Panc1 (cell line): Measurements from ENCODE around the gene NFATC1. TPM values are rescaled to one million over a fixed set of nuclear protein-coding genes. Genes with fewer than 3 reads are reported as not detected.

Source experiments
- ATAC-seq: fragments of 200-7000 bp; cut with Tn5 transposase; 2 replicates; pipeline ENCODE4 v1.9.1; 2020; ENCODE audit warnings: mild to moderate bottlenecking, moderate library complexity
- BruUV-seq: library from RNA; stranded (reverse); fragments of 400-500 nt; replicated peaks from 2 replicates; lab custom pipeline; 2021; lab: Mats Ljungman, UMichigan
- CTCF ChIA-PET: fragments of 300-600 bp; sonication (Branson Sonifier 250); formaldehyde crosslinking; loops from one replicate; lab custom pipeline; 2022; ENCODE audit warnings: antibody characterized with exemption; lab: Charles Lee
- POLR2A ChIA-PET: fragments of 300-600 bp; sonication (Branson Sonifier 250); formaldehyde crosslinking; loops from one replicate; lab custom pipeline; 2022; ENCODE audit warnings: antibody characterized with exemption; lab: Charles Lee
- DNase-seq: peaks from one replicate; pipeline ENCODE4 v3.0.0-alpha.2; 2010; ENCODE audit warnings: low read depth, low spot score
- H3K27ac ChIP-seq: 2 replicates; pipeline ENCODE4 v1.5.1; 2011; ENCODE audit warnings: mild to moderate bottlenecking, low read length, inconsistent platforms
- H3K27me3 ChIP-seq: fragments of 200-500 bp; sonication (Bioruptor generic); 2 replicates; pipeline ENCODE4 v1.6.0; 2014; ENCODE audit warnings: low read length, inconsistent platforms; ENCODE audit not compliant: control insufficient read depth, insufficient read depth
- H3K36me3 ChIP-seq: fragments of 200-500 bp; sonication (Bioruptor generic); 2 replicates; pipeline ENCODE4 v1.5.1; 2014; ENCODE audit warnings: inconsistent platforms, mild to moderate bottlenecking, low read length, moderate library complexity; ENCODE audit not compliant: control insufficient read depth, insufficient read depth
- H3K4me1 ChIP-seq: 2 replicates; pipeline ENCODE4 v1.5.1; 2011; ENCODE audit warnings: inconsistent platforms, mild to moderate bottlenecking, low read length, moderate library complexity; ENCODE audit not compliant: control insufficient read depth, insufficient read depth
- H3K4me3 ChIP-seq, 2 experiments: 2 replicates each; pipeline ENCODE4 v1.5.1; 2011 to 2012; ENCODE audit warnings: low read depth in 2 of 2, low read length in 2 of 2, mild to moderate bottlenecking in 2 of 2, inconsistent platforms in 1 of 2, moderate library complexity in 1 of 2
- H3K9me3 ChIP-seq: fragments of 200-500 bp; sonication (Bioruptor generic); 2 replicates; pipeline ENCODE4 v1.5.1; 2014; ENCODE audit warnings: low read depth, mild to moderate bottlenecking, inconsistent platforms, low read length, moderate library complexity; ENCODE audit not compliant: control insufficient read depth, insufficient read depth
- CTCF ChIP-seq: fragments of 450-650 bp; IDR thresholded peaks from 2 replicates; pipeline ENCODE4 v1.5.1; 2017; ENCODE audit warnings: mild to moderate bottlenecking
- POLR2AphosphoS5 ChIP-seq: IDR thresholded peaks from 2 replicates; pipeline ENCODE4 v1.6.1; 2012; ENCODE audit warnings: mild to moderate bottlenecking, low read depth, low read length, moderate library complexity
- SIN3A ChIP-seq: IDR thresholded peaks from 2 replicates; pipeline ENCODE4 v1.6.1; 2012; ENCODE audit warnings: low read depth, mild to moderate bottlenecking, low read length, moderate library complexity, borderline replicate concordance; ENCODE audit not compliant: insufficient read depth
- TCF7L2 ChIP-seq: IDR thresholded peaks from 2 replicates; pipeline ENCODE4 v1.6.1; 2011; ENCODE audit warnings: mild to moderate bottlenecking, low read depth, low read length, inconsistent platforms
- in situ Hi-C: cut with HindIII; loops from 2 replicates; pipeline ENCODE4 v1.10.0; 2016; ENCODE audit warnings: low sequenced_read_pairs, low pct_unique_long_range_greater_than_20kb
- intact Hi-C: fragments of 100-400 bp; cut with micrococcal nuclease; formaldehyde crosslinking; loops from one replicate; pipeline ENCODE4 v1.10.0; 2022; ENCODE audit not compliant: unreplicated experiment
- total RNA-seq: library from RNA; stranded (reverse); gene quantifications from one replicate; pipeline ENCODE4 v1.2.1, GENCODE V29; 2021; ENCODE audit not compliant: unreplicated experiment
- TF ChIP-seq, protein P1 (sequence below), 2 experiments: IDR thresholded peaks; 2 replicates each; pipeline ENCODE4 v1.6.1; 2011 to 2012; ENCODE audit warnings: low read depth in 2 of 2, control low read depth in 1 of 2, low read length in 1 of 2, mild to moderate bottlenecking in 1 of 2, moderate library complexity in 1 of 2; ENCODE audit not compliant: insufficient read depth in 1 of 2

The NFATC1 gene
- total RNA-seq, 1 experiment from 2014 or later = 30.8 TPM

DNA sequence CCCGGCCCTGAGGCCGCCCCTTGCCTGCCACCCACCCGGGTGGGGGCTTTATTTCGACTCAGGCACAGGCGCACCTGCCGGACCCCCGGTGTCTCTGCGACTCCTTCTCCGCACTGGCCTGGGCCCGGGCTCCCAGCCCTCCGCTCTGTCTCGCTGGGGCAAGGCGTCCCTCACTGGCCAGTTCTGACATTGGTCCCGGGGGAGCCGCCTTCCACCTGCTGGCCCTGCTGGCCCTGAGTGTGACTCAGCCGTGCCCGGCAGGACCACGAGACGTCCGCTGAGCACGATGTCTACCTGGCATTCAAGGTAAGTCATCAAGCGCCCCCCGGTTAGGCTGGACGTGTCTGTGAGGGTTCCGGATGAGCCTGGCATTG lies 152.3 kb downstream of the NFATC1 start:
- Histone ChIP-seq H3K36me3 (no peaks in the 10 kb centered on the region), H3K4me3 (no peak overlapping the region), H3K27ac (no peak overlapping the region), H3K9me3 (no peaks in the 10 kb centered on the region), H3K4me1 (no peaks in the 10 kb centered on the region), H3K27me3 (peaks cover 12% of the 10 kb centered on the region; the same call in 1 of the 2 replicates)
- no peak for DNase-seq
- ChIA-PET POLR2A (no interaction called here), CTCF (no interaction called here)
- BruUV-seq = no TSS peak
- no peak; the same call in 1 of the 2 replicates for ATAC-seq
- TF ChIP-seq, protein P1, sequence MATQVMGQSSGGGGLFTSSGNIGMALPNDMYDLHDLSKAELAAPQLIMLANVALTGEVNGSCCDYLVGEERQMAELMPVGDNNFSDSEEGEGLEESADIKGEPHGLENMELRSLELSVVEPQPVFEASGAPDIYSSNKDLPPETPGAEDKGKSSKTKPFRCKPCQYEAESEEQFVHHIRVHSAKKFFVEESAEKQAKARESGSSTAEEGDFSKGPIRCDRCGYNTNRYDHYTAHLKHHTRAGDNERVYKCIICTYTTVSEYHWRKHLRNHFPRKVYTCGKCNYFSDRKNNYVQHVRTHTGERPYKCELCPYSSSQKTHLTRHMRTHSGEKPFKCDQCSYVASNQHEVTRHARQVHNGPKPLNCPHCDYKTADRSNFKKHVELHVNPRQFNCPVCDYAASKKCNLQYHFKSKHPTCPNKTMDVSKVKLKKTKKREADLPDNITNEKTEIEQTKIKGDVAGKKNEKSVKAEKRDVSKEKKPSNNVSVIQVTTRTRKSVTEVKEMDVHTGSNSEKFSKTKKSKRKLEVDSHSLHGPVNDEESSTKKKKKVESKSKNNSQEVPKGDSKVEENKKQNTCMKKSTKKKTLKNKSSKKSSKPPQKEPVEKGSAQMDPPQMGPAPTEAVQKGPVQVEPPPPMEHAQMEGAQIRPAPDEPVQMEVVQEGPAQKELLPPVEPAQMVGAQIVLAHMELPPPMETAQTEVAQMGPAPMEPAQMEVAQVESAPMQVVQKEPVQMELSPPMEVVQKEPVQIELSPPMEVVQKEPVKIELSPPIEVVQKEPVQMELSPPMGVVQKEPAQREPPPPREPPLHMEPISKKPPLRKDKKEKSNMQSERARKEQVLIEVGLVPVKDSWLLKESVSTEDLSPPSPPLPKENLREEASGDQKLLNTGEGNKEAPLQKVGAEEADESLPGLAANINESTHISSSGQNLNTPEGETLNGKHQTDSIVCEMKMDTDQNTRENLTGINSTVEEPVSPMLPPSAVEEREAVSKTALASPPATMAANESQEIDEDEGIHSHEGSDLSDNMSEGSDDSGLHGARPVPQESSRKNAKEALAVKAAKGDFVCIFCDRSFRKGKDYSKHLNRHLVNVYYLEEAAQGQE (IDR thresholded peaks at IDR 0.05; ENCODE audit: insufficient read depth in 1 of 2, low read depth in 2 of 2, low read length in 1 of 2) = no peak
- TF ChIP-seq POLR2AphosphoS5 = no peak
- no peak for TF ChIP-seq CTCF
- no peak for TF ChIP-seq SIN3A
- TF ChIP-seq TCF7L2 = no peak
- in situ Hi-C loops = no loop called here
- intact Hi-C loops = no loop called here

GRCh38 chr18:79548621-79548985 lies 152.9 kb downstream of the NFATC1 start:
- TF ChIP-seq CTCF (no peak), TCF7L2 (no peak), SIN3A (no peak), POLR2AphosphoS5 (no peak)
- TF ChIP-seq, protein P1 (IDR thresholded peaks at IDR 0.05; ENCODE audit: insufficient read depth in 1 of 2, low read depth in 2 of 2, low read length in 1 of 2) = no peak
- in situ Hi-C loops = no loop called here
- Histone ChIP-seq H3K9me3 (no peaks in the 10 kb centered on the region), H3K36me3 (no peaks in the 10 kb centered on the region), H3K27me3 (peaks cover 14% of the 10 kb centered on the region; the same call in 1 of the 2 replicates), H3K4me1 (no peaks in the 10 kb centered on the region), H3K4me3 (no peak overlapping the region), H3K27ac (no peak overlapping the region)
- intact Hi-C loops = no loop called here
- no peak for DNase-seq
- BruUV-seq = no TSS peak
- POLR2A ChIA-PET = no interaction called here
- no peak for ATAC-seq
- CTCF ChIA-PET = no interaction called here
